Nephron (organoid): Measurements from ENCODE around the gene SOAT2.

Experiments used
- H3K27ac Mint-ChIP-seq, 3 experiments: 2 replicates each; pipeline ENCODE4 v1.8.0; 2020; ENCODE audit warnings: mixed read lengths in 3 of 3, mild to moderate bottlenecking in 2 of 3, moderate library complexity in 1 of 3
- H3K27me3 Mint-ChIP-seq: 2 replicates; pipeline ENCODE4 v1.8.0; 2021; ENCODE audit warnings: low read depth, mild to moderate bottlenecking, moderate library complexity, mixed read lengths
- H3K36me3 Mint-ChIP-seq: 2 replicates; pipeline ENCODE4 v1.8.0; 2020; ENCODE audit warnings: low read depth, mixed read lengths
- H3K4me1 Mint-ChIP-seq: 2 replicates; pipeline ENCODE4 v1.8.0; 2020; ENCODE audit warnings: mixed read lengths
- H3K4me3 Mint-ChIP-seq, 3 experiments: 2 replicates each; pipeline ENCODE4 v1.8.0; 2020; ENCODE audit warnings: mild to moderate bottlenecking in 3 of 3, mixed read lengths in 3 of 3, moderate library complexity in 2 of 3
- H3K9me3 Mint-ChIP-seq: 2 replicates; pipeline ENCODE4 v1.8.0; 2020; ENCODE audit warnings: mixed read lengths
- CTCF ChIP-seq, 3 experiments: fragments of 200-600 bp; sonication (generic); IDR thresholded peaks; one replicate each; pipeline ENCODE4 v1.5.0; 2021; ENCODE audit warnings: antibody characterized with exemption in 3 of 3; ENCODE audit not compliant: unreplicated experiment in 3 of 3

Gene SOAT2

DNA sequence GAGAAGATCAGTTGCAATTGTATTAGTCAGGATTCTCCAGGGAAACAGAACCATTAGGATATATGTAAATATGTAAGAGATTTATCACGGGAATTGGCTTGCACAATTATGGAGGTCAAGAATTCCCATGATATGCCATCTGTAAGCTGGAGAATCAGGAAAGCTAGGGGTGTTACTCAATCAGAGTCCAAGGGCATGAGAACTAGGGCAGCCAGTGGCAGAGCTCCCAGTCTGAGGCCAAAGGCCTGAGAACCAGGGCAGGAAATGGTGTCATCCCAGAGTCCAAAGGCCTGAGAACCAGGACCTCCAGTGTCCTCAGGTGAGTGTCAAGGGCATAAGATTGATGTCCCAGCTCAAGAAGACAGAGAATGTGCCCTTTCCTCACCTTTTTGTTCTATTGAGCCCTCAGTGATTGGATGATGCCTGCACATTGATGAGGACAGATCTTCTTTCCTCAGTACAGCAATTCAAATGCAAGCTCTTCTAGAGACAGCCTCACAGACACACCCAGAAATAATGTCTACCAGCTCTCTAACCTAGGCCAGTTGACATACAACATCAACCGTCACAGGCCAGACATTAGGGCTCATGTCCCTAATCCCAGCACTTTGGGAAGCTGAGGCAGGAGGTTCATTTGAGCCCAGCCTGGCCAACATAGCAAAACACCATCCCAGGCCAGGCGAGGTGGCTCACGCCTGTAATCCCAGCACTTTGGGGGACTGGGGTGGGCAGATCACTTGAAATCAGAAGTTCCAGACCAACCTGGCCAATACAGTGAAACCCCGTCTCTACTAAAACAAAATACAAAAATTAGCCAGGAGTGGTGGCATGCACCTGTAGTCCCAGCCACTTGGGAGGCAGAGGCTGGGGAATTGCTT is 42.3 kb downstream of the SOAT2 start:
- no peak overlapping the region for H3K4me3 Mint-ChIP-seq
- H3K36me3 Mint-ChIP-seq, result no peaks in the 10 kb centered on the region
- H3K9me3 Mint-ChIP-seq, result no peaks in the 10 kb centered on the region
- no peaks in the 10 kb centered on the region for H3K27me3 Mint-ChIP-seq
- H3K27ac Mint-ChIP-seq, result no peak overlapping the region
- no peak for TF ChIP-seq CTCF (IDR thresholded peaks at IDR 0.05; ENCODE audit: unreplicated experiment in 3 of 3)
- no peaks in the 10 kb centered on the region for H3K4me1 Mint-ChIP-seq

DNA sequence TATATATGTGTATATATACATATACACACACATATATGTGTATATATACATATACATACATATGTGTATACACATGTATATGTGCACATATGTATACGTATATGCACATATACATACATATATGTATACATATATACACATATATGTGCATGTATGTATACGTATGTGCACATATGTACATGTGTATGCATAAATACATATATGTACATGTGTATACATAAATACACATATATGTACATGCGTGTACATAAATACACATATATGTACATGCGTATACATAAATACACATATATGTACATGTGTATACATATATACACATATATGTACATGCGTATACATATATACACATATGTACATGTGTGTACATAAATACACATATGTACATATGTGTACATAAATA is 43.9 kb downstream of the SOAT2 start:
- Mint-ChIP-seq H3K4me1 (no peaks in the 10 kb centered on the region), H3K9me3 (no peaks in the 10 kb centered on the region), H3K4me3 (no peak overlapping the region), H3K27ac (no peak overlapping the region), H3K36me3 (no peaks in the 10 kb centered on the region), H3K27me3 (no peaks in the 10 kb centered on the region)
- TF ChIP-seq CTCF (IDR thresholded peaks at IDR 0.05; ENCODE audit: unreplicated experiment in 3 of 3), result no peak

DNA sequence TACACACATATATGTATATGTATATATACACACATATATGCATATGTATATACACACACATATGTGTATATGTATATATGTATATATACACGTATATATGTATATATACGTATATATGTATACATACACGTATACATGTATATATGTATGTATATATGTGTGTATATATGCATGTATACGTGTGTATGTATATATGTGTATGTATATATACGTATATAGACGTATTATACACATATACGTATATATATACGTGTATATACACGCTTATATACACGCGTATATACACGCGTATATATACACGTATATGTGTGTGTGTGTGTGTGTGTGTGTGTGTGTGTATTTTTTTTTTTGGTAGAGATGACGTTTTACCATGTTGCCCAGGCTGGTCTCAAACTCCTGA is 44.4 kb downstream of the SOAT2 start:
- Mint-ChIP-seq H3K4me3 (no peak overlapping the region), H3K27ac (no peak overlapping the region), H3K4me1 (no peaks in the 10 kb centered on the region), H3K9me3 (no peaks in the 10 kb centered on the region), H3K36me3 (no peaks in the 10 kb centered on the region), H3K27me3 (no peaks in the 10 kb centered on the region)
- no peak for TF ChIP-seq CTCF (IDR thresholded peaks at IDR 0.05; ENCODE audit: unreplicated experiment in 3 of 3)

DNA sequence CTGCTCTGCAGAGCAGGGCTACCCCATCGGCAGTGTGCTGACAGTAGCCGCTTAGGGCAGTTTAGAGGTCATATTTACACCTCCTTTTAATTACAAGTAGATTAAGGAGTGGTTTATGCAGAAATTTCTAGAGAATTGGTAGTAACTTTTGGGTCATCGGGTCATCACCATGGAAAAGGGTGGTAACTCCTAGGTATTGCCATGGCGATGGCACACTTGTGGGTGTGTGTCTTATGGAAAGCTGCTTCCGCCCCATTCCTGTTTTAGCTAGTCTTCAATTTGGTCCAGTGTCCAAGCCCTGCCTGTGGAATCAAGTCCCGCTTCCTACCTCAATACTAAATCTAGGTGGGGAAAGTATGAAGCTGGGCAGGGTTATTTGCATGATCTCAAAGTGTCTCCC is 47.8 kb downstream of the SOAT2 start:
- Mint-ChIP-seq H3K9me3 (no peaks in the 10 kb centered on the region), H3K27me3 (peaks cover 4% of the 10 kb centered on the region), H3K4me3 (no peak overlapping the region), H3K36me3 (peaks cover 4% of the 10 kb centered on the region), H3K4me1 (no peaks in the 10 kb centered on the region), H3K27ac (peak overlapping the region in 1 of 3 experiments; percentile 18)
- TF ChIP-seq CTCF (IDR thresholded peaks at IDR 0.05; ENCODE audit: unreplicated experiment in 3 of 3), result no peak

GRCh38 chr12:53152390-53152789 is 49.1 kb downstream of the SOAT2 start:
- H3K4me3 Mint-ChIP-seq, result no peak overlapping the region
- peaks cover 4% of the 10 kb centered on the region for H3K27me3 Mint-ChIP-seq
- H3K9me3 Mint-ChIP-seq, result no peaks in the 10 kb centered on the region
- H3K4me1 Mint-ChIP-seq, result no peaks in the 10 kb centered on the region
- no peak for TF ChIP-seq CTCF (IDR thresholded peaks at IDR 0.05; ENCODE audit: unreplicated experiment in 3 of 3)
- H3K27ac Mint-ChIP-seq, result no peak overlapping the region
- peaks cover 4% of the 10 kb centered on the region for H3K36me3 Mint-ChIP-seq
